Vagina (tissue), 2 donors: ENCODE results near the gene APOC4. TPM values are rescaled to one million over a fixed set of nuclear protein-coding genes. Genes with fewer than 3 reads are reported as not detected.

ENCODE experiments used
- DNase-seq, 2 donors: peaks; one replicate each; pipeline ENCODE4 v3.0.0-alpha.2; 2017; ENCODE audit errors: extremely low spot score in 2 of 2
- H3K27ac ChIP-seq: fragments of 200-600 bp; sonication (generic); one replicate; pipeline ENCODE4 v1.5.1; 2019
- H3K27me3 ChIP-seq: fragments of 200-600 bp; sonication (generic); one replicate; pipeline ENCODE4 v1.5.1; 2019
- H3K36me3 ChIP-seq, 2 donors: fragments of 200-600 bp; sonication (generic); one replicate each; pipeline ENCODE4 v1.5.1; 2017 to 2019
- H3K4me1 ChIP-seq: fragments of 200-600 bp; sonication (generic); one replicate; pipeline ENCODE4 v1.5.1; 2019
- H3K4me3 ChIP-seq, 2 donors: fragments of 200-600 bp; sonication (generic); 1 replicate in 1 of 2; 2 replicates in 1 of 2; pipeline ENCODE4 v1.5.1; 2016 to 2019
- H3K9me3 ChIP-seq: fragments of 200-600 bp; sonication (generic); one replicate; pipeline ENCODE4 v1.5.1; 2019
- CTCF ChIP-seq, 3 experiments: fragments of 450-650 bp in 2 of 3; fragments of 200-600 bp in 1 of 3; sonication (generic) in 1 of 3; IDR thresholded peaks; one replicate each; pipeline ENCODE4 v1.5.1; 2017 to 2019; ENCODE audit warnings: antibody characterized with exemption in 3 of 3, mild to moderate bottlenecking in 2 of 3, moderate library complexity in 2 of 3
- POLR2A ChIP-seq, 2 donors: fragments of 450-650 bp; IDR thresholded peaks; one replicate each; pipeline ENCODE4 v1.6.1; 2017; ENCODE audit warnings: antibody characterized with exemption in 2 of 2, mild to moderate bottlenecking in 2 of 2, moderate library complexity in 2 of 2
- POLR2AphosphoS5 ChIP-seq, 2 donors: sonication (generic); formaldehyde crosslinking; IDR thresholded peaks; one replicate each; pipeline ENCODE4 v1.9.0; 2017; ENCODE audit warnings: antibody characterized with exemption in 2 of 2, mild to moderate bottlenecking in 2 of 2, low read depth in 1 of 2; ENCODE audit not compliant: insufficient read depth in 1 of 2
- intact Hi-C: fragments of 100-400 bp; cut with DNase I; formaldehyde crosslinking; loops from one replicate; pipeline ENCODE4 v1.15.1; 2023
- total RNA-seq: library from RNA; depleted of rRNA; stranded (reverse); fragments of >200 nt; gene quantifications from one replicate; pipeline ENCODE4 v1.2.3, GENCODE V29; 2016

Gene APOC4
- total RNA-seq, 1 donor from 2014 or later: not detected

GRCh38 chr19:44894946-44895345, 47.1 kb upstream of the APOC4 start:
- H3K36me3 ChIP-seq: peaks cover 0 to 56% of the 10 kb centered on the region in 2 donors
- H3K4me3 ChIP-seq: no peak overlapping the region
- intact Hi-C loops: loop anchor here (5.0 kb wide), 2 partner anchors 197 to 282 kb away; partner anchors contain the start of genes BLOC1S3, PPP1R37 and TRAPPC6A
- no peak for TF ChIP-seq POLR2A (IDR thresholded peaks at IDR 0.05)
- no peaks in the 10 kb centered on the region for H3K27me3 ChIP-seq
- H3K9me3 ChIP-seq: no peaks in the 10 kb centered on the region
- DNase-seq: no peak
- peaks cover 23% of the 10 kb centered on the region for H3K4me1 ChIP-seq
- no peak overlapping the region for H3K27ac ChIP-seq

- Histone ChIP-seq H3K4me1 (peaks cover 6% of the 10 kb centered on the region), H3K9me3 (no peaks in the 10 kb centered on the region), H3K27me3 (no peaks in the 10 kb centered on the region), H3K4me3 (no peak overlapping the region), H3K27ac (no peak overlapping the region), H3K36me3 (peaks cover 0 to 76% of the 10 kb centered on the region in 2 donors)
- TF ChIP-seq POLR2AphosphoS5 (IDR thresholded peaks at IDR 0.05; ENCODE audit: insufficient read depth in 1 of 2, low read depth in 1 of 2): no peak
- no peak for DNase-seq
- intact Hi-C loops: no loop called here
These were observed 44.2 kb upstream of the APOC4 start for GRCh38 chr19:44897835-44898234.

GRCh38 chr19:44900328-44901244, 41.5 kb upstream of the APOC4 start:
- intact Hi-C loops: loop anchor here (5.0 kb wide), 1 partner anchor 52 kb away; no protein-coding TSS in a partner anchor
- DNase-seq: no peak
- Histone ChIP-seq H3K4me3 (no peak overlapping the region), H3K9me3 (no peaks in the 10 kb centered on the region), H3K27me3 (no peaks in the 10 kb centered on the region), H3K27ac (no peak overlapping the region), H3K36me3 (peaks cover 0 to 50% of the 10 kb centered on the region in 2 donors), H3K4me1 (peaks cover 15% of the 10 kb centered on the region)
- TF ChIP-seq CTCF (IDR thresholded peaks at IDR 0.05): no peak
- no peak for TF ChIP-seq POLR2A (IDR thresholded peaks at IDR 0.05)
- TF ChIP-seq POLR2AphosphoS5 (IDR thresholded peaks at IDR 0.05; ENCODE audit: insufficient read depth in 1 of 2, low read depth in 1 of 2): no peak

GRCh38 chr19:44903216-44903601, 38.8 kb upstream of the APOC4 start:
- no peaks in the 10 kb centered on the region for H3K9me3 ChIP-seq
- no peak overlapping the region for H3K27ac ChIP-seq
- no peak for DNase-seq
- intact Hi-C loops: loop anchor here (5.0 kb wide), 1 partner anchor 49 kb away; no protein-coding TSS in a partner anchor
- no peak overlapping the region for H3K4me3 ChIP-seq
- H3K27me3 ChIP-seq: no peaks in the 10 kb centered on the region
- peaks cover 23% of the 10 kb centered on the region for H3K4me1 ChIP-seq
- peaks cover 0 to 26% of the 10 kb centered on the region in 2 donors for H3K36me3 ChIP-seq
- no peak for TF ChIP-seq POLR2AphosphoS5 (IDR thresholded peaks at IDR 0.05; ENCODE audit: insufficient read depth in 1 of 2, low read depth in 1 of 2)
- TF ChIP-seq POLR2A (IDR thresholded peaks at IDR 0.05): no peak
- TF ChIP-seq CTCF (IDR thresholded peaks at IDR 0.05): no peak

GRCh38 chr19:44903602-44904425, 38.2 kb upstream of the APOC4 start:
- peaks cover 0 to 26% of the 10 kb centered on the region in 2 donors for H3K36me3 ChIP-seq
- no peaks in the 10 kb centered on the region for H3K27me3 ChIP-seq
- H3K9me3 ChIP-seq: no peaks in the 10 kb centered on the region
- peaks cover 23% of the 10 kb centered on the region for H3K4me1 ChIP-seq
- H3K4me3 ChIP-seq: no peak overlapping the region
- no peak overlapping the region for H3K27ac ChIP-seq
- no peak for DNase-seq
- intact Hi-C loops: loop anchor here (5.0 kb wide), 1 partner anchor 48 kb away; no protein-coding TSS in a partner anchor
- TF ChIP-seq POLR2A (IDR thresholded peaks at IDR 0.05) (no peak), CTCF (IDR thresholded peaks at IDR 0.05) (peak; percentile 96 to 98 (median 97))
